ENCODE results near the gene PRKAG2.
"Not testable (repeated sequence)": the region's sequence is repeated elsewhere in the genome, so short reads cannot be mapped to it uniquely, and the experiment has no call there.

The PRKAG2 gene

GRCh38 chr7:151748733-151749132 lies 128.2 kb downstream of the PRKAG2 start:
- Histone ChIP-seq H3F3A (ENCODE audit: control insufficient read depth, insufficient read depth) (no peaks in the 10 kb centered on the region), H3K4me1 (ENCODE audit: control insufficient read depth, low read length) (no peaks in the 10 kb centered on the region), H3K27ac (ENCODE audit: low read depth, low read length) (no peak overlapping the region)

GRCh38 chr7:151748021-151748420 lies 128.9 kb downstream of the PRKAG2 start:
- H3K27ac ChIP-seq (ENCODE audit: low read depth, low read length); H3K4me1 ChIP-seq (ENCODE audit: control insufficient read depth, low read length); H3K79me2 ChIP-seq (ENCODE audit: control insufficient read depth, low read length); H3K27me3 ChIP-seq (ENCODE audit: control insufficient read depth, low read length); H4K20me1 ChIP-seq (ENCODE audit: control insufficient read depth, insufficient read depth, low read depth, low read length); H3K9me3 ChIP-seq (ENCODE audit: control insufficient read depth, insufficient read depth, low read length); H3K9me2 ChIP-seq (replicated peaks; ENCODE audit: control insufficient read depth, low read length); H3F3A ChIP-seq (ENCODE audit: control insufficient read depth, insufficient read depth); H3K4me3 ChIP-seq (ENCODE audit: low read length); H3K36me3 ChIP-seq (ENCODE audit: control insufficient read depth, low read length); H3K4me2 ChIP-seq (ENCODE audit: low read length): not testable (repeated sequence)

More at GRCh38 chr7:151748733-151749132, 128.2 kb downstream of the PRKAG2 start:
- Histone ChIP-seq H3K4me2 (ENCODE audit: low read length) (no peak overlapping the region), H3K36me3 (ENCODE audit: control insufficient read depth, low read length) (no peaks in the 10 kb centered on the region), H3K9me2 (replicated peaks; ENCODE audit: control insufficient read depth, low read length) (no peaks in the 10 kb centered on the region), H3K9me3 (ENCODE audit: control insufficient read depth, insufficient read depth, low read length) (no peaks in the 10 kb centered on the region), H3K79me2 (ENCODE audit: control insufficient read depth, low read length) (no peaks in the 10 kb centered on the region), H4K20me1 (ENCODE audit: control insufficient read depth, insufficient read depth, low read depth, low read length) (no peaks in the 10 kb centered on the region), H3K27me3 (ENCODE audit: control insufficient read depth, low read length) (peaks cover under 1% of the 10 kb centered on the region; the same call in 1 of the 2 replicates), H3K4me3 (ENCODE audit: low read length) (no peak overlapping the region)
- TF ChIP-seq CTCF (IDR thresholded peaks at IDR 0.05; ENCODE audit: low read depth, low read length, poor library complexity, severe bottlenecking) (no peak), EZH2phosphoT487 (IDR thresholded peaks at IDR 0.05; ENCODE audit: borderline replicate concordance, low read length) (no peak)

- H3K36me3 ChIP-seq (ENCODE audit: control insufficient read depth, low read length): no peaks in the 10 kb centered on the region
- peaks cover 16% of the 10 kb centered on the region for H3K27me3 ChIP-seq (ENCODE audit: control insufficient read depth, low read length)
- no peaks in the 10 kb centered on the region for H3K9me3 ChIP-seq (ENCODE audit: control insufficient read depth, insufficient read depth, low read length)
- H3F3A ChIP-seq (ENCODE audit: control insufficient read depth, insufficient read depth): no peaks in the 10 kb centered on the region
- no peak overlapping the region for H3K4me2 ChIP-seq (ENCODE audit: low read length)
- no peak overlapping the region for H3K4me3 ChIP-seq (ENCODE audit: low read length)
- TF ChIP-seq CTCF (IDR thresholded peaks at IDR 0.05; ENCODE audit: low read depth, low read length, poor library complexity, severe bottlenecking): no peak
- TF ChIP-seq EZH2phosphoT487 (IDR thresholded peaks at IDR 0.05; ENCODE audit: borderline replicate concordance, low read length): no peak
- no peak overlapping the region for H3K27ac ChIP-seq (ENCODE audit: low read depth, low read length)
- H3K9me2 ChIP-seq (replicated peaks; ENCODE audit: control insufficient read depth, low read length): no peaks in the 10 kb centered on the region
- no peaks in the 10 kb centered on the region for H3K4me1 ChIP-seq (ENCODE audit: control insufficient read depth, low read length)
- no peaks in the 10 kb centered on the region for H3K79me2 ChIP-seq (ENCODE audit: control insufficient read depth, low read length)
- no peaks in the 10 kb centered on the region for H4K20me1 ChIP-seq (ENCODE audit: control insufficient read depth, insufficient read depth, low read depth, low read length)
Measured at GRCh38 chr7:151745706-151746105, 131.2 kb downstream of the PRKAG2 start.

GRCh38 chr7:151744656-151745638 lies 132.0 kb downstream of the PRKAG2 start:
- H3K4me2 ChIP-seq (ENCODE audit: low read length): no peak overlapping the region
- H4K20me1 ChIP-seq (ENCODE audit: control insufficient read depth, insufficient read depth, low read depth, low read length): no peaks in the 10 kb centered on the region
- no peaks in the 10 kb centered on the region for H3K4me1 ChIP-seq (ENCODE audit: control insufficient read depth, low read length)
- no peak overlapping the region for H3K4me3 ChIP-seq (ENCODE audit: low read length)
- H3K27me3 ChIP-seq (ENCODE audit: control insufficient read depth, low read length): peaks cover 22% of the 10 kb centered on the region
- H3K9me2 ChIP-seq (replicated peaks; ENCODE audit: control insufficient read depth, low read length): no peaks in the 10 kb centered on the region
- no peak overlapping the region for H3K27ac ChIP-seq (ENCODE audit: low read depth, low read length)
- H3K36me3 ChIP-seq (ENCODE audit: control insufficient read depth, low read length): no peaks in the 10 kb centered on the region
- no peaks in the 10 kb centered on the region for H3K79me2 ChIP-seq (ENCODE audit: control insufficient read depth, low read length)
- no peaks in the 10 kb centered on the region for H3F3A ChIP-seq (ENCODE audit: control insufficient read depth, insufficient read depth)
- no peak for TF ChIP-seq EZH2phosphoT487 (IDR thresholded peaks at IDR 0.05; ENCODE audit: borderline replicate concordance, low read length)
- TF ChIP-seq CTCF (IDR thresholded peaks at IDR 0.05; ENCODE audit: low read depth, low read length, poor library complexity, severe bottlenecking): no peak
- no peaks in the 10 kb centered on the region for H3K9me3 ChIP-seq (ENCODE audit: control insufficient read depth, insufficient read depth, low read length)

Data from DOHH2 (cell line).